ENCODE results near the gene NID1. TPM values are rescaled to one million over a fixed set of nuclear protein-coding genes. Genes with fewer than 3 reads are reported as not detected.

NID1 gene
- total RNA-seq, 3 donors from 2014 or later, result 0.16 to 0.32 (median 0.25) TPM

DNA sequence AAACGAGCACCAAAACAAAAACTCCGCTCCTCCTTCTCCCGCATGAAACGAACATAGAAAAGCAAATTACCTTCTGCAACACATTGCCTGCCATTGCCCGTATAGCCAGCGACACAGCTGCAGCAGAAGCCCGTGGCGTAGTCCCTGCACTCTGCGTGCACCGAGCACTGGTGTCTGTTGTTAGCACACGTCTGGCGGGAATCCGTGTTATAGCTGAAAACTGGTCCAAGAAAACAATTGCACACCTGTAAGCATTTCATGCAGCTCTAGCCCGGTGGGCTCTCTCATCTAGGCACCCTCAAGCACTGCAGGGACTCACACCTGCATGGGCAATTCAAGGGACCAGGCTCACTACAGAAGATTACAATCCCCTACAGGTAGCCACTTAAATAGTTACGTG is 26.9 kb downstream of the NID1 start:
- no peak overlapping the region for H3K4me3 Mint-ChIP-seq
- no peak for DNase-seq

GRCh38 chr1:236035681-236036101 is 29.2 kb downstream of the NID1 start:
- Mint-ChIP-seq H3K4me3 (no peak overlapping the region), H3K27me3 (ENCODE audit: low read depth) (no peaks in the 10 kb centered on the region), H3K4me1 (ENCODE audit: low read depth) (no peaks in the 10 kb centered on the region), H3K9me3 (no peaks in the 10 kb centered on the region), H3K36me3 (ENCODE audit: insufficient read depth) (no peaks in the 10 kb centered on the region)
- DNase-seq (no peak), ATAC-seq (no peak)

More for the DNA sequence above, 26.9 kb downstream of the NID1 start:
- Mint-ChIP-seq H3K9me3 (peaks cover 2% of the 10 kb centered on the region), H3K4me1 (ENCODE audit: low read depth) (no peaks in the 10 kb centered on the region), H3K27me3 (ENCODE audit: low read depth) (peaks cover 2% of the 10 kb centered on the region), H3K36me3 (ENCODE audit: insufficient read depth) (no peaks in the 10 kb centered on the region)
- no peak for ATAC-seq

- H3K4me3 Mint-ChIP-seq, result no peak overlapping the region
- H3K4me1 Mint-ChIP-seq (ENCODE audit: low read depth), result no peaks in the 10 kb centered on the region
- DNase-seq, result no peak
These were observed 31.6 kb downstream of the NID1 start for GRCh38 chr1:236033336-236033735.

DNA sequence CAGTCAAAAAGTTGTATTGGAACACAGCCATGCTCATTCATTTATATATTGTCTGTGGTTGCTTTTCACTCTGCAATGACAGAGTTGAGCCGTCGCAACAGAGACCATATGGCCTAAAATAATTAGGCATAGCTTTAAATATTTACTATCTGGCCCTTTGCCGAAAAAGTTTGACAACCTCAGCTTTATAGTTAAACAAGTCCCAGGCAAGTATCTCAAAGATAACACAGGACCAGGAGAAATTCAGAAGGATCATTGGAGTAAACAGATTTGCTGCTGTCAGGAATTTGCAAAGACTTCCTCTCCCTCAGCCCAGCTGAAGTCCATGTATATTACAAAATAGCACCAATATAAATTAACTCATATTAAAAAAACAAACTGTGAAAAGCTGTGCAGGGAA is 34.4 kb downstream of the NID1 start:
- no peak overlapping the region for H3K4me3 Mint-ChIP-seq
- no peaks in the 10 kb centered on the region for H3K9me3 Mint-ChIP-seq
- H3K36me3 Mint-ChIP-seq (ENCODE audit: insufficient read depth), result no peaks in the 10 kb centered on the region
- peaks cover 9% of the 10 kb centered on the region for H3K4me1 Mint-ChIP-seq (ENCODE audit: low read depth)
- ATAC-seq (no peak), DNase-seq (no peak)
- H3K27me3 Mint-ChIP-seq (ENCODE audit: low read depth), result no peaks in the 10 kb centered on the region

More at GRCh38 chr1:236033336-236033735, 31.6 kb downstream of the NID1 start:
- no peaks in the 10 kb centered on the region for H3K27me3 Mint-ChIP-seq (ENCODE audit: low read depth)
- no peaks in the 10 kb centered on the region for H3K9me3 Mint-ChIP-seq
- no peak for ATAC-seq
- H3K36me3 Mint-ChIP-seq (ENCODE audit: insufficient read depth), result no peaks in the 10 kb centered on the region

DNA sequence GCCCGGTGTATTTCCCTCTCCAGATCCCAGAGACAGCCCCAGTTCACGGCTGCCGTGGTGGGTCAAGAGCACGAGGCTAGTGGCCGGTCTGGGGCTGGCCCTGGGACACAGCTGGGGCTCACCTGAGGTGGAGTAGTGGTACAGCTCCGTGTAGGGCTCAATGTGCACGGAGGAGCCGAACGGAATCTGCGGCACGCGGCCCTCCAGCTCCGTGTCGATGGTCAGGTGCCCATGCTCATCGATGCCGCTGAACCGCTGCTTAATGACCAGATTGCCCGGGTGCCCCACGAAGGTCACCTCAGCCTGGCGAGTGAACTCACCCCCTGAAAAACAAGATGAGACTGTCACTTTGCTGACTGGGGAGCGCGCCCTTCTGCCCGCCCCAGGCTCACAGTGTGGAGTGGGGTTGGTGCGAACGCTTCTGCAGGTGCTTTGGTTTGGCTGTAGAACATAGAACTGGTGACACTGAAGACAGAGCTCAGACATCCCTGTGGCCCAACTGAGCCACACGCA is 35.4 kb downstream of the NID1 start:
- H3K4me1 Mint-ChIP-seq (ENCODE audit: low read depth), result peaks cover 9% of the 10 kb centered on the region
- H3K36me3 Mint-ChIP-seq (ENCODE audit: insufficient read depth), result no peaks in the 10 kb centered on the region
- no peaks in the 10 kb centered on the region for H3K27me3 Mint-ChIP-seq (ENCODE audit: low read depth)
- DNase-seq (no peak), ATAC-seq (no peak)
- no peaks in the 10 kb centered on the region for H3K9me3 Mint-ChIP-seq
- no peak overlapping the region for H3K4me3 Mint-ChIP-seq

DNA sequence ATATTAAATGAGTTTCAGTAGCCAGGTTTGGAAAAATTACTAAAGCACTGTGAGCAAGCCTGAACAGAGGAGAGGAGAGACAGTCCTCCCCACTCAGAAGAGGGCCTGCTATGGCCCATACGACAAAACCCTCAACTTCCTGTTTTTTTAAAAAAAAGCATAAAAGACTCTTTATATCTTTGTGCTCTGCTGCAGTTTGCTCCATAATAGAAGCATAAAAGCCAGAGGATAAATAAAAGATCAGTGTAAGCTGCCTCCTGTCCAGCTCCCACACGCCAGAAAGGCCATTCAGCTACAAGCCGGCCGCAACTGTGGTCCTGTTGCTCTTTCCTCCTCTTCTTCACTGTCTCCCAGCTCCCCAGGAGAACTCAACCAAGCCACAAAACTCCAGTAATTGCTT is 37.8 kb downstream of the NID1 start:
- H3K4me3 Mint-ChIP-seq, result no peak overlapping the region
- no peaks in the 10 kb centered on the region for H3K9me3 Mint-ChIP-seq
- peaks cover 9% of the 10 kb centered on the region for H3K4me1 Mint-ChIP-seq (ENCODE audit: low read depth)
- DNase-seq (no peak), ATAC-seq (no peak)
- H3K36me3 Mint-ChIP-seq (ENCODE audit: insufficient read depth), result no peaks in the 10 kb centered on the region
- H3K27me3 Mint-ChIP-seq (ENCODE audit: low read depth), result no peaks in the 10 kb centered on the region

DNA sequence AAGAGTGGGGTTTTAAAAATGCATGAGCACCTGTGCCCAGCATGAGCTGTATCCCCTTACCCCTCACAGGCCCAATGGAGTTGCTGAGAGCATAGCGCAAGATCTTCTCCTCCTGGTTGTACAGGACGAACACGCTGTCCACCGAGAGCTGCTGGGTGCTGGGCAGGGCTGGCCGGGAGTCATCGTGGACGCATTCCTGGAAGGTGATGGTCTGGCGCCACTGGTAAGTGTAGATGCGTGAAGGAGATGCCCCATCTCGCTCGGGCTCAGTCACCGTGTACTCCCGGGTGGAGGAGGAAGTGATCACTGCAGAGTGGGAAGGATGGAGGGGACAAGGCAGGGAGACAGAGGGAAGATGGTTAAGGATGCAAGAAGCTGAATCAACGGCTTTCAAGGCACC is 39.1 kb downstream of the NID1 start:
- Mint-ChIP-seq H3K4me1 (ENCODE audit: low read depth) (peaks cover 9% of the 10 kb centered on the region), H3K9me3 (no peaks in the 10 kb centered on the region), H3K4me3 (no peak overlapping the region), H3K27me3 (ENCODE audit: low read depth) (no peaks in the 10 kb centered on the region), H3K36me3 (ENCODE audit: insufficient read depth) (no peaks in the 10 kb centered on the region)
- DNase-seq (no peak), ATAC-seq (no peak)

GRCh38 chr1:236024641-236025040 is 40.2 kb downstream of the NID1 start:
- no peaks in the 10 kb centered on the region for H3K36me3 Mint-ChIP-seq (ENCODE audit: insufficient read depth)
- no peak overlapping the region for H3K4me3 Mint-ChIP-seq
- H3K27me3 Mint-ChIP-seq (ENCODE audit: low read depth), result no peaks in the 10 kb centered on the region
- no peaks in the 10 kb centered on the region for H3K9me3 Mint-ChIP-seq
- no peak for DNase-seq
- peaks cover 9% of the 10 kb centered on the region for H3K4me1 Mint-ChIP-seq (ENCODE audit: low read depth)
- ATAC-seq, result no peak

DNA sequence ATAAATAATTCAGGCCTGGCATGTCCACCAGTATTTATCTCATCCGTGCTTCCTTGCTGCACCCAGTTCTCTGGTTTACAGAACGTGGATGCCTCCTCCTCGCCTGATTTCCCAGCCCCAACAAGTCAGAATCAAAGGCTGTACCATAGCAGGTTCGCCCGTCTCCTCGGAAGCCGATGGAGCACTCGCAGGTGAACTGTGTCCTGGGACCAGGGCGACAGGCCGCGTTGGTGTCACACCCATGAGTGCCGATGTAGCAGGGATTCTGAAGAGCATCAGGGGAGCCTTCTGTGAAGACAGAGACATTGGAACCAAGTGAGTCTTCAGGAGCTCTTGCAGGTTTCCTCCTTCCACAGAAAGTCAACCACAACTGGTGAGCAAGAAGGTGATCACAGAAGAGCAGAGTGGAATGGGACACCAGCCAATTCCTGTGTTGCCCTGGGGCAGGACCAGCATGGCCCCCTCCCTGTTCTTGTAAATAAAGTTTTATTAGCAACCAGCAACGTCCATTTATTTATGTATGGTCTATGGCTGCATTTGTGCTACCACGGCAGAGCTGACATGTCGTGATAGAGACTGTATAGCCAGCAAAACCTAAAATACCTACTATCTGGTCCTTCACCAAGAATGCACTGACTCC is 40.8 kb downstream of the NID1 start:
- DNase-seq (no peak), ATAC-seq (no peak)
- Mint-ChIP-seq H3K36me3 (ENCODE audit: insufficient read depth) (no peaks in the 10 kb centered on the region), H3K9me3 (no peaks in the 10 kb centered on the region), H3K27me3 (ENCODE audit: low read depth) (no peaks in the 10 kb centered on the region), H3K4me1 (ENCODE audit: low read depth) (peaks cover 9% of the 10 kb centered on the region), H3K4me3 (no peak overlapping the region)

DNA sequence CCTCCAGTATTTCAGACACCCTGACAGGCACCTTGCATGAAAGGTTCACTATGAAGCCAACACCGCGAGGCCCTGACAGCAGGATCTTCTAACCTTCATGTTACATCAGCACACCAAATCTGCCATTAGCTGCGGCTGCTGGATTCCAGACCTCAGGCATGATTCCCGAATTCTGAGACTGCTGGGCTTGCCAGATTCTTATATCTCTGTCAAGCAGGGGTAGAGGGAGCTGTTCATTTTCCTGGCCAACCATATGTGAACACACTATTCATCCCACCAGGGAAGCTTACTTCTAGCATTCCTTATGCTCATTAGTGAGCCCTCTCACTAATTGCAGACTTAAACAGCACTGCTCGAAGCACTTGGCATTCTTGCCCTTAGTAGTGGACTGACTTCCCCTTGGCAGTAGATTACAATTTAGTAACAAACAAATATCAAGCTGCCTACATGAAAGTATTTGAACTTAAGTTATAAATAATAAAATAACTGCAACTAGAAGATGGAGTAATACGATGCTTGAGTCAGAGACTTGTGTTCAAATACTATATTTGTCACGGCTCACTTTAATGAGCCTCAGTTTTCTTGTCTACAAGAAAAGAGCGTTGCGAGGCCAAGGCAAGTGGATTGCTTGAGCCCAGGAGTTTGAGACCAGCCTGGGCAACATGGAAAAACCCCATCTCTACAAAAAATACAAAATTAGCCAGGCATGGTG is 43.3 kb downstream of the NID1 start:
- no peaks in the 10 kb centered on the region for H3K9me3 Mint-ChIP-seq
- no peaks in the 10 kb centered on the region for H3K36me3 Mint-ChIP-seq (ENCODE audit: insufficient read depth)
- no peaks in the 10 kb centered on the region for H3K27me3 Mint-ChIP-seq (ENCODE audit: low read depth)
- DNase-seq, result no peak
- no peak overlapping the region for H3K4me3 Mint-ChIP-seq
- no peak for ATAC-seq
- H3K4me1 Mint-ChIP-seq (ENCODE audit: low read depth), result peaks cover 2% of the 10 kb centered on the region

DNA sequence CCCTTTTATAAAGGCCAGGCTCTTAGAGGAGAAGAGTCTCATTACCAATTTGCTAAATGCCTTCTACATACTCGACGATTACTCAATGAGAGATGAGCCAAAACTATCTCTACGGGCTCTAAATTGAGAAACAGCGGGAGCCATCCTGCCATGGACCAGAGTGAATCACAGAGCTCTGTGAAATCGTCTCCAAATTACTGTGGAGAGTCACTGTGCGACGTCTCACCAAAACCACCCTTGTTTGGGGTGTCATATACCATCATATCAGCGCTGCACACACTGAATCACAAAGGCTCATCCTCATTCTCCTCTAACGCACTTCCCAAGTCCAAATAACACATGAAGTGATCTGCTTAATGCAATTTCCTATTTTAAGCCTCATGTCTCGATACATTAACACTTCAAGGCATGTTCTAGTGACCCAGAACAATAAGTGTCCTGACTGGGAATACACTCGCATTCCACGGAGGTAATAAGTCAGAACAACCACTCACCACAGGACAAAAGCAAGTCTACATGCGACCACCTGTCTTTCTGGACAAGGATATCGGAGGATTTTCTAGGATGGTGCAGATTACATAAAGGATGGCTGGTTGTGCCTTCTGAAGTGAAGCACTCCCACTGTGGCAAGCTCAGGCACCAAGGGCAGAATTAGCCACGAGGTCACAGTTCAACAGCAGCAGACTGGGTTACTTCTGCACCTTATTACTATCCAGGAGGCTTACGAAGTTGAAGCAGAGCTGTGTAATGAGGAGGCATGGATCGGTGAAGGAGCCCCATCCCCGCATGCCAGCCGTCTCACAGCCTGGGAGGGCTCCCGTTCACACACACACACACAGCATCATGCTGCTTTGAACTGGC is 44.3 kb downstream of the NID1 start:
- ATAC-seq (no peak), DNase-seq (no peak)
- H3K27me3 Mint-ChIP-seq (ENCODE audit: low read depth), result no peaks in the 10 kb centered on the region
- no peaks in the 10 kb centered on the region for H3K4me1 Mint-ChIP-seq (ENCODE audit: low read depth)
- H3K4me3 Mint-ChIP-seq, result no peak overlapping the region
- H3K36me3 Mint-ChIP-seq (ENCODE audit: insufficient read depth), result no peaks in the 10 kb centered on the region
- no peaks in the 10 kb centered on the region for H3K9me3 Mint-ChIP-seq

DNA sequence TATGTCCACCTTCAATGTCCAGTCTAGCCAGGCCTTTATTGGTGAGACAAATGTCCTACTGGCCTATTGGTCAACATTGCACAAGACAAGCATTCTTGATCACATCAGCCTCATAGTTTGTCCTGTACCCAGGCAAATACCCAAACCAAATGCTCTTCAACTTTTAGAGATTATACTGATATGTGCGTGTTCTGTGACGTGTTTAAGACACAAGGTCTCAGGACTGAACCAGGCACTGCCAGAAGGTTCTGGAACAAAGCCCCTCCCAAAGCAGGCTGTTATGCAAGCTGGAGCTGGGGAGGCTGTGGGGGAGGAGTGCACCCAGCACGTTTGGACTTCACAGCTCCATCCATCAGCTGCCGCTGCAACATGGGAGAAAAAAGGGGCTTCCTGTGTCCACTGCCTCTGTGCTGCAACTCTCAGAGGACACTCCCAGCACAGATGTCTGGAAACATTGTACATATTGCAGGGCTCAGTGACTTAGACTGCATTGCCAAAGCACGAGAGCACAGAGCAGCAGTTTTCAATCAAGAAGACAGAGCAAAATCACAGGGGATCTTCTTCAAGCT is 45.9 kb downstream of the NID1 start:
- Mint-ChIP-seq H3K4me1 (ENCODE audit: low read depth) (no peaks in the 10 kb centered on the region), H3K9me3 (no peaks in the 10 kb centered on the region)

DNA sequence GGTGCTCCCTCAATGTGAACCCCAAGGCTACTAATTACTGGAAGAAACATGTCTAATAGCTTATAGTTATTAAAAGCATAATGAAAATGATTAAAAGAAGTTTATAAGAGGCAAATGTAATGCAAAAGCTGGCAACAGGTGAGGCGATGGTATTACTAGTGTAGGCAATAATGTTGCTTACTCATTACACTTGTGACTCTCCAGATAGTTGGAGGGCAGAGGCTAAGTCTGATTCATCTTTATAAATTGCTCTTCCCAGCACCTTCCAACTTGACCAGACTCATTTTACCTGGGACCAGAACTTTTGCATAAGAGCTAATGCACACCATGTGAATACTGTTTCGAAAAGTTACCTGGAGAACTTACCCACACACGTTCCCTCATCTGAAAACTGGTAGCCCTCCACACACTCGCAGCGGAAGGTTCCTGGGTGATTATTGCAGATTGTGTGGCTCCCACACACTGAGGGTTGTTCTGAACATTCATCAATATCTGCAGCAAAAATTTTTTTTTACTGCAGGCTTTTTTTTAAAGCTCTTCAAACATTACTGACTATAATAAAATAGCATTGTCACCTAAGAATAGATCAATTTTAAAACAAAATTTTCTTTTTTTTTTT is 48.0 kb downstream of the NID1 start:
- no peaks in the 10 kb centered on the region for H3K27me3 Mint-ChIP-seq (ENCODE audit: low read depth)
- H3K4me1 Mint-ChIP-seq (ENCODE audit: low read depth), result no peaks in the 10 kb centered on the region
- DNase-seq (no peak), ATAC-seq (no peak)
- no peak overlapping the region for H3K4me3 Mint-ChIP-seq
- H3K36me3 Mint-ChIP-seq (ENCODE audit: insufficient read depth), result no peaks in the 10 kb centered on the region
- no peaks in the 10 kb centered on the region for H3K9me3 Mint-ChIP-seq

More for the DNA sequence above, 45.9 kb downstream of the NID1 start:
- DNase-seq (no peak), ATAC-seq (no peak)
- no peaks in the 10 kb centered on the region for H3K36me3 Mint-ChIP-seq (ENCODE audit: insufficient read depth)
- no peak overlapping the region for H3K4me3 Mint-ChIP-seq
- H3K27me3 Mint-ChIP-seq (ENCODE audit: low read depth), result no peaks in the 10 kb centered on the region

GRCh38 chr1:236016083-236016482 is 48.8 kb downstream of the NID1 start:
- ATAC-seq, result no peak
- H3K36me3 Mint-ChIP-seq (ENCODE audit: insufficient read depth), result no peaks in the 10 kb centered on the region
- H3K9me3 Mint-ChIP-seq, result no peaks in the 10 kb centered on the region
- no peak for DNase-seq
- H3K4me3 Mint-ChIP-seq, result no peak overlapping the region
- H3K4me1 Mint-ChIP-seq (ENCODE audit: low read depth), result no peaks in the 10 kb centered on the region
- no peaks in the 10 kb centered on the region for H3K27me3 Mint-ChIP-seq (ENCODE audit: low read depth)
